ENCODE data around the gene SYT17. TPM values are rescaled to one million over a fixed set of nuclear protein-coding genes. Genes with fewer than 3 reads are reported as not detected.

The SYT17 gene
- total RNA-seq (2014; rRNA removed; shearing (Covaris generic)): 2.1 and 3.2 TPM in 2 replicates

GRCh38 chr16:19167710-19168370, at the start of gene SYT17:
TSS of gene SYT17 (plus strand) at chr16:19168240. CDS start at chr16:19168647, 407 bp downstream.
- DNase-seq (ENCODE audit: low spot score): peak; percentile 68

GRCh38 chr16:19118938-19119431, 49.1 kb upstream of the SYT17 start:
- DNase-seq (ENCODE audit: low spot score): peak; percentile 84

GRCh38 chr16:19119564-19119963, 48.5 kb upstream of the SYT17 start:
- DNase-seq (ENCODE audit: low spot score): no peak

GRCh38 chr16:19123535-19124178, 44.4 kb upstream of the SYT17 start:
- DNase-seq (ENCODE audit: low spot score): peak; percentile 86

GRCh38 chr16:19126300-19126699, 41.7 kb upstream of the SYT17 start:
- no peak for DNase-seq (ENCODE audit: low spot score)

GRCh38 chr16:19127205-19127604, 40.8 kb upstream of the SYT17 start:
- DNase-seq (ENCODE audit: low spot score): no peak

GRCh38 chr16:19127674-19128131, 40.3 kb upstream of the SYT17 start:
- no peak for DNase-seq (ENCODE audit: low spot score)

- no peak for DNase-seq (ENCODE audit: low spot score)
Observed at GRCh38 chr16:19128454-19129200, 39.4 kb upstream of the SYT17 start.

GRCh38 chr16:19130385-19130784, 37.7 kb upstream of the SYT17 start:
- DNase-seq (ENCODE audit: low spot score): no peak

GRCh38 chr16:19130852-19131824, 36.9 kb upstream of the SYT17 start:
- peak; percentile 94 for DNase-seq (ENCODE audit: low spot score)

- DNase-seq (ENCODE audit: low spot score): peak; percentile 66
Observed at GRCh38 chr16:19131825-19132218, 36.2 kb upstream of the SYT17 start.

GRCh38 chr16:19132255-19132654, 35.8 kb upstream of the SYT17 start:
- DNase-seq (ENCODE audit: low spot score): no peak

- no peak for DNase-seq (ENCODE audit: low spot score)
Observed at GRCh38 chr16:19132898-19133297, 35.1 kb upstream of the SYT17 start.

GRCh38 chr16:19133600-19133999, 34.4 kb upstream of the SYT17 start:
- DNase-seq (ENCODE audit: low spot score): no peak

GRCh38 chr16:19135201-19135842, 32.7 kb upstream of the SYT17 start:
- DNase-seq (ENCODE audit: low spot score): no peak

GRCh38 chr16:19135896-19136438, 32.1 kb upstream of the SYT17 start:
- DNase-seq (ENCODE audit: low spot score): no peak

GRCh38 chr16:19136549-19137196, 31.4 kb upstream of the SYT17 start:
- no peak for DNase-seq (ENCODE audit: low spot score)

GRCh38 chr16:19137201-19138128, 30.6 kb upstream of the SYT17 start:
- peak; percentile 68 for DNase-seq (ENCODE audit: low spot score)

- DNase-seq (ENCODE audit: low spot score): peak; percentile 93
Observed at GRCh38 chr16:19138601-19139000, 29.4 kb upstream of the SYT17 start.
